PFSK-1 (cell line): ENCODE data around the gene PRSS38.

ENCODE experiments used
- FOXP2 ChIP-seq: optimal IDR thresholded peaks from 2 replicates; pipeline ENCODE3; 2011; ENCODE audit warnings: borderline replicate concordance, control low read depth, inconsistent platforms; ENCODE audit not compliant: insufficient read depth; ENCODE audit errors: extremely low read length, extremely low read depth
- POLR2AphosphoS5 ChIP-seq: IDR thresholded peaks from 2 replicates; pipeline ENCODE4 v1.6.1; 2012; ENCODE audit warnings: low read depth, mild to moderate bottlenecking, control low read depth, low read length, moderate library complexity
- REST ChIP-seq, 2 experiments: IDR thresholded peaks; 2 replicates each; pipeline versions ENCODE4 v1.6.1 to v1.8.0; 2011 to 2012; ENCODE audit warnings: low read depth in 2 of 2, low read length in 2 of 2, control low read depth in 1 of 2, inconsistent platforms in 1 of 2, mild to moderate bottlenecking in 1 of 2, moderate library complexity in 1 of 2; ENCODE audit not compliant: insufficient read depth in 1 of 2
- SIN3A ChIP-seq: IDR thresholded peaks from 2 replicates; pipeline ENCODE4 v1.6.1; 2012; ENCODE audit warnings: mild to moderate bottlenecking, low read length, moderate library complexity, borderline replicate concordance; ENCODE audit not compliant: insufficient read depth
- TAF1 ChIP-seq: IDR thresholded peaks from 2 replicates; pipeline ENCODE4 v1.6.1; 2012; ENCODE audit warnings: low read length, control low read depth, borderline replicate concordance; ENCODE audit not compliant: insufficient read depth

The PRSS38 gene

GRCh38 chr1:227790868-227791267, 24.6 kb upstream of the PRSS38 start:
- TF ChIP-seq REST (IDR thresholded peaks at IDR 0.05; ENCODE audit: insufficient read depth in 1 of 2, low read depth in 2 of 2, low read length in 2 of 2), result no peak
- no peak for TF ChIP-seq POLR2AphosphoS5

- no peak for TF ChIP-seq REST (IDR thresholded peaks at IDR 0.05; ENCODE audit: insufficient read depth in 1 of 2, low read depth in 2 of 2, low read length in 2 of 2)
- TF ChIP-seq SIN3A, result no peak
- no peak for TF ChIP-seq TAF1
- TF ChIP-seq FOXP2, result no peak
- TF ChIP-seq POLR2AphosphoS5, result no peak
Observed at GRCh38 chr1:227791425-227792143, 23.9 kb upstream of the PRSS38 start.

GRCh38 chr1:227792216-227793078, 23.0 kb upstream of the PRSS38 start:
- TF ChIP-seq TAF1, result no peak
- TF ChIP-seq SIN3A, result no peak
- TF ChIP-seq POLR2AphosphoS5, result no peak
- no peak for TF ChIP-seq REST (IDR thresholded peaks at IDR 0.05; ENCODE audit: insufficient read depth in 1 of 2, low read depth in 2 of 2, low read length in 2 of 2)

GRCh38 chr1:227793079-227793947, 22.2 kb upstream of the PRSS38 start:
- TF ChIP-seq TAF1 (no peak), REST (IDR thresholded peaks at IDR 0.05; ENCODE audit: insufficient read depth in 1 of 2, low read depth in 2 of 2, low read length in 2 of 2) (no peak)
